ENCODE measurements around the gene DAAM1. TPM values are rescaled to one million over a fixed set of nuclear protein-coding genes. Genes with fewer than 3 reads are reported as not detected.

The DAAM1 gene
- total and polyA plus RNA-seq, 4 donors: 10.4 to 93.3 (median 60.8) TPM

GRCh38 chr14:59239022-59239421, 50.6 kb downstream of the DAAM1 start:
- Histone ChIP-seq H3K9me3 (ENCODE audit: control insufficient read depth, low read length) (no peaks in the 10 kb centered on the region), H3K4me1 (ENCODE audit: control insufficient read depth in 1 of 2, insufficient read depth in 2 of 2, low read length in 2 of 2) (peaks cover 5 to 14% of the 10 kb centered on the region in 2 donors)
- intact Hi-C loops (cut with DNase I): no loop called here

GRCh38 chr14:59240356-59240755, 51.9 kb downstream of the DAAM1 start:
- Histone ChIP-seq H3K27me3 (ENCODE audit: control insufficient read depth in 1 of 2, insufficient read depth in 2 of 2, low read length in 1 of 2) (no peaks in the 10 kb centered on the region), H3K4me1 (ENCODE audit: control insufficient read depth in 1 of 2, insufficient read depth in 2 of 2, low read length in 2 of 2) (peaks cover 5 to 14% of the 10 kb centered on the region in 2 donors), H3K4me3 (ENCODE audit: low read length in 2 of 2) (no peak overlapping the region), H3K36me3 (ENCODE audit: control insufficient read depth in 1 of 2, insufficient read depth in 2 of 2, low read length in 1 of 2) (no peaks in the 10 kb centered on the region), H3K9me3 (ENCODE audit: control insufficient read depth, low read length) (no peaks in the 10 kb centered on the region), H3K27ac (ENCODE audit: low read depth in 1 of 2, low read length in 2 of 2) (no peak overlapping the region)
- 91 to 99% methylated on average over 2 of the region's 2 CpGs for WGBS, 2 donors
- DNase-seq: no peak
- ATAC-seq (ENCODE audit: low FRiP score): no peak
- intact Hi-C loops (cut with DNase I): no loop called here

More at GRCh38 chr14:59239022-59239421, 50.6 kb downstream of the DAAM1 start:
- ATAC-seq (ENCODE audit: low FRiP score): no peak
- no peaks in the 10 kb centered on the region for H3K27me3 ChIP-seq (ENCODE audit: control insufficient read depth in 1 of 2, insufficient read depth in 2 of 2, low read length in 1 of 2)
- no peaks in the 10 kb centered on the region for H3K36me3 ChIP-seq (ENCODE audit: control insufficient read depth in 1 of 2, insufficient read depth in 2 of 2, low read length in 1 of 2)
- H3K27ac ChIP-seq (ENCODE audit: low read depth in 1 of 2, low read length in 2 of 2): no peak overlapping the region
- no peak for DNase-seq
- H3K4me3 ChIP-seq (ENCODE audit: low read length in 2 of 2): no peak overlapping the region

DNA sequence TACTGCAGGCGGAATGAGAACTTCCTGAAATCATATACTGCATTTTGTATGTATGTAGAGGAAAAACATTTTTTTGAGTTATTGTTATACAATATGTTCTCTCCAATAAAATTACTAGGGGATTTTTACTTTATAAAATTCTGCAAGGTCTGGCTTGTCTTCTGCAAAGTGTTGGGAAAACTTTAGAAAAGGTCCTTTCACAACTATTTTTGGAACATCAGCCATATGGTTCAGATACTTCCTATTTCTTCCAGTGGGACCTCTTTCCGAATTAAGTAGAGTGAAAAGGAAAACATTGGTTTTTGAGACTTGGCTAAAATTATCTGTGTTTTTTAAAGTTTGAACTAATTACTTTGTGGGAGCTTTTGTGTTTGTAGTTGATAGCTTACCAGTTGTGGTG, 52.7 kb downstream of the DAAM1 start:
- no peak overlapping the region for H3K4me3 ChIP-seq (ENCODE audit: low read length in 2 of 2)
- no peaks in the 10 kb centered on the region for H3K27me3 ChIP-seq (ENCODE audit: control insufficient read depth in 1 of 2, insufficient read depth in 2 of 2, low read length in 1 of 2)
- intact Hi-C loops (cut with DNase I): no loop called here
- no peak for ATAC-seq (ENCODE audit: low FRiP score)
- 49 to 50% methylated on average over 2 of the region's 2 CpGs for WGBS, 2 donors
- H3K36me3 ChIP-seq (ENCODE audit: control insufficient read depth in 1 of 2, insufficient read depth in 2 of 2, low read length in 1 of 2): no peaks in the 10 kb centered on the region
- no peak for DNase-seq
- H3K27ac ChIP-seq (ENCODE audit: low read depth in 1 of 2, low read length in 2 of 2): no peak overlapping the region
- H3K4me1 ChIP-seq (ENCODE audit: control insufficient read depth in 1 of 2, insufficient read depth in 2 of 2, low read length in 2 of 2): peaks cover 5 to 14% of the 10 kb centered on the region in 2 donors
- no peaks in the 10 kb centered on the region for H3K9me3 ChIP-seq (ENCODE audit: control insufficient read depth, low read length)

GRCh38 chr14:59243174-59243573, 54.7 kb downstream of the DAAM1 start:
- no peaks in the 10 kb centered on the region for H3K36me3 ChIP-seq (ENCODE audit: control insufficient read depth in 1 of 2, insufficient read depth in 2 of 2, low read length in 1 of 2)
- H3K9me3 ChIP-seq (ENCODE audit: control insufficient read depth, low read length): no peaks in the 10 kb centered on the region
- no peaks in the 10 kb centered on the region for H3K27me3 ChIP-seq (ENCODE audit: control insufficient read depth in 1 of 2, insufficient read depth in 2 of 2, low read length in 1 of 2)
- intact Hi-C loops (cut with DNase I): no loop called here
- 70 to 82% methylated on average over 1 of the region's 1 CpG for WGBS, 2 donors
- ATAC-seq (ENCODE audit: low FRiP score): no peak
- no peak overlapping the region for H3K4me3 ChIP-seq (ENCODE audit: low read length in 2 of 2)
- H3K4me1 ChIP-seq (ENCODE audit: control insufficient read depth in 1 of 2, insufficient read depth in 2 of 2, low read length in 2 of 2): peaks cover 2 to 13% of the 10 kb centered on the region in 2 donors
- no peak for DNase-seq
- H3K27ac ChIP-seq (ENCODE audit: low read depth in 1 of 2, low read length in 2 of 2): no peak overlapping the region

GRCh38 chr14:59244581-59244980, 56.1 kb downstream of the DAAM1 start:
- Histone ChIP-seq H3K27ac (ENCODE audit: low read depth in 1 of 2, low read length in 2 of 2) (no peak overlapping the region), H3K9me3 (ENCODE audit: control insufficient read depth, low read length) (no peaks in the 10 kb centered on the region), H3K36me3 (ENCODE audit: control insufficient read depth in 1 of 2, insufficient read depth in 2 of 2, low read length in 1 of 2) (no peaks in the 10 kb centered on the region), H3K4me1 (ENCODE audit: control insufficient read depth in 1 of 2, insufficient read depth in 2 of 2, low read length in 2 of 2) (peaks cover 2 to 9% of the 10 kb centered on the region in 2 donors), H3K27me3 (ENCODE audit: control insufficient read depth in 1 of 2, insufficient read depth in 2 of 2, low read length in 1 of 2) (no peaks in the 10 kb centered on the region), H3K4me3 (ENCODE audit: low read length in 2 of 2) (no peak overlapping the region)
- ATAC-seq (ENCODE audit: low FRiP score) (no peak), DNase-seq (no peak)
- WGBS, 2 donors: 32 to 40% methylated on average over 2 of the region's 2 CpGs
- intact Hi-C loops (cut with DNase I): no loop called here

- no peak for ATAC-seq (ENCODE audit: low FRiP score)
- 79 to 91% methylated on average over 1 of the region's 1 CpG for WGBS, 2 donors
- Histone ChIP-seq H3K36me3 (ENCODE audit: control insufficient read depth in 1 of 2, insufficient read depth in 2 of 2, low read length in 1 of 2) (no peaks in the 10 kb centered on the region), H3K27ac (ENCODE audit: low read depth in 1 of 2, low read length in 2 of 2) (no peak overlapping the region), H3K27me3 (ENCODE audit: control insufficient read depth in 1 of 2, insufficient read depth in 2 of 2, low read length in 1 of 2) (no peaks in the 10 kb centered on the region), H3K4me1 (ENCODE audit: control insufficient read depth in 1 of 2, insufficient read depth in 2 of 2, low read length in 2 of 2) (peaks cover 2 to 4% of the 10 kb centered on the region in 2 donors), H3K4me3 (ENCODE audit: low read length in 2 of 2) (no peak overlapping the region), H3K9me3 (ENCODE audit: control insufficient read depth, low read length) (no peaks in the 10 kb centered on the region)
- intact Hi-C loops (cut with DNase I): no loop called here
- no peak for DNase-seq
These were observed 57.4 kb downstream of the DAAM1 start for GRCh38 chr14:59245809-59246295.

- ATAC-seq (ENCODE audit: low FRiP score) (no peak), DNase-seq (no peak)
- intact Hi-C loops (cut with DNase I): no loop called here
- H3K9me3 ChIP-seq (ENCODE audit: control insufficient read depth, low read length): no peaks in the 10 kb centered on the region
- H3K4me3 ChIP-seq (ENCODE audit: low read length in 2 of 2): no peak overlapping the region
- H3K4me1 ChIP-seq (ENCODE audit: control insufficient read depth in 1 of 2, insufficient read depth in 2 of 2, low read length in 2 of 2): peaks cover 1 to 3% of the 10 kb centered on the region in 2 donors
- H3K36me3 ChIP-seq (ENCODE audit: control insufficient read depth in 1 of 2, insufficient read depth in 2 of 2, low read length in 1 of 2): no peaks in the 10 kb centered on the region
- H3K27ac ChIP-seq (ENCODE audit: low read depth in 1 of 2, low read length in 2 of 2): no peak overlapping the region
- no peaks in the 10 kb centered on the region for H3K27me3 ChIP-seq (ENCODE audit: control insufficient read depth in 1 of 2, insufficient read depth in 2 of 2, low read length in 1 of 2)
- 74 to 94% methylated on average over 3 of the region's 3 CpGs for WGBS, 2 donors
These were observed 58.1 kb downstream of the DAAM1 start for GRCh38 chr14:59246566-59246965.

DNA sequence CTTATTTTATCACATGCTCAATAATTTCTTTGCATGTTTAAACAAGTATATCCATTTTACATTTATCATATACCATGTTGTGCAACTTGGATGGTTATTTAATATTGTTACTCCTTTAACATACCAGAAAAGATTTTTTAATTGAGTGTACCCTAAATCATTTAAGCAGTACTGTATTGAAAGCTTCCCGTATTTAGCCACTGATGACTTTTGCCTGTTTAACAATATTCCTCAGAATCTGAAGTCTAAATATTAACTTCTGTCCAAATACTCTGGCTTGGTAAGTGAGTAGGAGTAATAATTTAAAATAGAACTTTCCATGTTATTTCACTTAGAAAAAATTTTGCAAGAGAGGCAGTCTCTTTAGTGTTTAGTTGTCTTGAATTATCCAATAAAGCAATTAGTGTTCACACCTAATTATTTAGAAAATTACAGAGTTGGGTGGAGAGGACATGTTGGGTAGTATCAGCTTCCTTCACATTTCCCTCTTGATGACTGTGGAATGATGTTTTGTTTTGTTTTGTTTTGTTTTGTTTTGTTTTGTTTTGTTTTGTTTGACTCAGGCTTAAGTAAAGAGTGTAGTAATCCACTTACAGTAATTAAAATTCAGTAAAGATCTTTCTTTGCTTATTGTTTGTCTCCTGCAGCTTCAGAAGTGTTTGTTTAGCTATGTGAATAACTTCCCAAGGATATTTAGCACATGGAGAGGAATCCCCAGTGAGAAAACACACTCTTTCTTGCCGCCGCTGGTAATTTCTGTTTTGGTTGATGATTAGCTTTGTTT, 59.5 kb downstream of the DAAM1 start:
- DNase-seq: no peak
- H3K27ac ChIP-seq (ENCODE audit: low read depth in 1 of 2, low read length in 2 of 2): no peak overlapping the region
- intact Hi-C loops (cut with DNase I): no loop called here
- peaks cover 7 to 13% of the 10 kb centered on the region in 2 donors for H3K4me1 ChIP-seq (ENCODE audit: control insufficient read depth in 1 of 2, insufficient read depth in 2 of 2, low read length in 2 of 2)
- WGBS, 2 donors: 30 to 44% methylated on average over 3 of the region's 3 CpGs
- H3K4me3 ChIP-seq (ENCODE audit: low read length in 2 of 2): no peak overlapping the region
- H3K27me3 ChIP-seq (ENCODE audit: control insufficient read depth in 1 of 2, insufficient read depth in 2 of 2, low read length in 1 of 2): no peaks in the 10 kb centered on the region
- H3K9me3 ChIP-seq (ENCODE audit: control insufficient read depth, low read length): no peaks in the 10 kb centered on the region
- no peak for ATAC-seq (ENCODE audit: low FRiP score)
- H3K36me3 ChIP-seq (ENCODE audit: control insufficient read depth in 1 of 2, insufficient read depth in 2 of 2, low read length in 1 of 2): no peaks in the 10 kb centered on the region

GRCh38 chr14:59249029-59249428, 60.6 kb downstream of the DAAM1 start:
- ATAC-seq (ENCODE audit: low FRiP score) (no peak), DNase-seq (no peak)
- WGBS, 2 donors: 86 to 87% methylated on average over 7 of the region's 7 CpGs
- no peaks in the 10 kb centered on the region for H3K9me3 ChIP-seq (ENCODE audit: control insufficient read depth, low read length)
- H3K4me3 ChIP-seq (ENCODE audit: low read length in 2 of 2): no peak overlapping the region
- no peaks in the 10 kb centered on the region for H3K27me3 ChIP-seq (ENCODE audit: control insufficient read depth in 1 of 2, insufficient read depth in 2 of 2, low read length in 1 of 2)
- intact Hi-C loops (cut with DNase I): no loop called here
- H3K27ac ChIP-seq (ENCODE audit: low read depth in 1 of 2, low read length in 2 of 2): no peak overlapping the region
- H3K4me1 ChIP-seq (ENCODE audit: control insufficient read depth in 1 of 2, insufficient read depth in 2 of 2, low read length in 2 of 2): peaks cover 5 to 14% of the 10 kb centered on the region in 2 donors
- no peaks in the 10 kb centered on the region for H3K36me3 ChIP-seq (ENCODE audit: control insufficient read depth in 1 of 2, insufficient read depth in 2 of 2, low read length in 1 of 2)
